Neuronal stem cell (in vitro differentiated cells): ENCODE results near the gene SLC37A1.
A peak's percentile ranks its signal among the peaks of the same experiment; 100 is the strongest.

Source experiments
- DNase-seq: peaks from one replicate; pipeline ENCODE4 v3.0.0-alpha.2; 2013; ENCODE audit warnings: low spot score
- H2AFZ ChIP-seq: one replicate; pipeline ENCODE4 v1.6.1; 2013; ENCODE audit warnings: mild to moderate bottlenecking, low read length, inconsistent platforms
- H2AK5ac ChIP-seq: 2 replicates; pipeline ENCODE4 v1.6.1; 2013; ENCODE audit warnings: low read depth, mild to moderate bottlenecking, inconsistent platforms, low read length, moderate library complexity, mixed read lengths
- H2BK120ac ChIP-seq: 2 replicates; pipeline ENCODE4 v1.6.1; 2013; ENCODE audit warnings: low read depth, mild to moderate bottlenecking, inconsistent platforms, low read length, moderate library complexity, mixed read lengths
- H2BK12ac ChIP-seq: one replicate; pipeline ENCODE4 v1.6.1; 2013; ENCODE audit warnings: low read length, inconsistent platforms
- H2BK15ac ChIP-seq: 2 replicates; pipeline ENCODE4 v1.6.1; 2013; ENCODE audit warnings: mild to moderate bottlenecking, low read length, inconsistent platforms, mixed read lengths
- H2BK5ac ChIP-seq: one replicate; pipeline ENCODE4 v1.6.1; 2013; ENCODE audit warnings: inconsistent platforms, mild to moderate bottlenecking, low read length, moderate library complexity
- H3K14ac ChIP-seq: one replicate; pipeline ENCODE4 v1.6.1; 2013; ENCODE audit warnings: low read length, inconsistent platforms
- H3K18ac ChIP-seq: 2 replicates; pipeline ENCODE4 v1.6.1; 2013; ENCODE audit warnings: low read length, inconsistent platforms
- H3K23ac ChIP-seq: 2 replicates; pipeline ENCODE4 v1.6.1; 2013; ENCODE audit warnings: low read depth, mild to moderate bottlenecking, mixed read lengths, low read length, inconsistent platforms; ENCODE audit not compliant: poor library complexity
- H3K27ac ChIP-seq: replicated peaks from 3 replicates; pipeline ENCODE4 v1.5.1; 2013; ENCODE audit warnings: low read length, inconsistent platforms
- H3K27me3 ChIP-seq, 3 experiments: 2 replicates each; pipeline ENCODE4 v1.6.1; 2013; ENCODE audit warnings: low read length in 3 of 3, mild to moderate bottlenecking in 2 of 3, inconsistent platforms in 1 of 3, low read depth in 1 of 3, mixed read lengths in 1 of 3, moderate library complexity in 1 of 3; ENCODE audit not compliant: control insufficient read depth in 3 of 3, insufficient read depth in 3 of 3
- H3K36me3 ChIP-seq, 2 donors: replicated peaks in 1 of 2; 2 replicates each; pipeline ENCODE4 v1.6.1; 2013; ENCODE audit warnings: low read length in 2 of 2; ENCODE audit not compliant: control insufficient read depth in 2 of 2, insufficient read depth in 2 of 2
- H3K4ac ChIP-seq: 2 replicates; pipeline ENCODE4 v1.6.1; 2013; ENCODE audit warnings: inconsistent platforms, mild to moderate bottlenecking, low read length, moderate library complexity
- H3K4me1 ChIP-seq, 2 donors: 1 replicate in 1 of 2; 2 replicates in 1 of 2; pipeline ENCODE4 v1.6.1; 2013; ENCODE audit warnings: low read length in 2 of 2, low read depth in 1 of 2; ENCODE audit not compliant: control insufficient read depth in 2 of 2, insufficient read depth in 1 of 2
- H3K4me2 ChIP-seq: one replicate; pipeline ENCODE4 v1.6.1; 2013; ENCODE audit warnings: mild to moderate bottlenecking, low read length, inconsistent platforms; ENCODE audit not compliant: insufficient read depth, poor library complexity, severe bottlenecking
- H3K4me3 ChIP-seq, 2 donors: 2 replicates each; pipeline ENCODE4 v1.5.1; 2013; ENCODE audit warnings: low read length in 2 of 2, mild to moderate bottlenecking in 2 of 2, inconsistent platforms in 1 of 2, moderate library complexity in 1 of 2
- H3K79me1 ChIP-seq: one replicate; pipeline ENCODE4 v1.6.1; 2013; ENCODE audit warnings: low read depth, mild to moderate bottlenecking, inconsistent platforms, low read length, moderate library complexity
- H3K9ac ChIP-seq: one replicate; pipeline ENCODE4 v1.6.1; 2013; ENCODE audit warnings: mild to moderate bottlenecking, low read depth, low read length, inconsistent platforms; ENCODE audit not compliant: poor library complexity
- H3K9me3 ChIP-seq, 2 donors: replicated peaks in 1 of 2; 2 replicates each; pipeline versions ENCODE3 to v1.6.1; 2013; ENCODE audit warnings: low read length in 2 of 2, mild to moderate bottlenecking in 2 of 2, inconsistent platforms in 1 of 2, low read depth in 1 of 2, mixed read lengths in 1 of 2, moderate library complexity in 1 of 2; ENCODE audit not compliant: control insufficient read depth in 2 of 2, insufficient read depth in 1 of 2
- H4K8ac ChIP-seq: one replicate; pipeline ENCODE4 v1.6.1; 2013; ENCODE audit warnings: low read depth, mild to moderate bottlenecking, inconsistent platforms, low read length, moderate library complexity
- H4K91ac ChIP-seq: one replicate; pipeline ENCODE4 v1.6.1; 2013; ENCODE audit warnings: low read length, low read depth, mild to moderate bottlenecking, inconsistent platforms; ENCODE audit not compliant: poor library complexity
- WGBS, 2 donors: extraction: QIAGEN DNeasy Blood & Tissue Kit; methylation state at CpG; one replicate each; pipeline ENCODE4 v1.1.7; 2013; ENCODE audit warnings: missing lambda C conversion rate in 2 of 2, mixed read lengths in 1 of 2; ENCODE audit not compliant: insufficient read length in 2 of 2, insufficient replicate concordance in 1 of 2; ENCODE audit errors: extremely low coverage in 2 of 2; 5-methylcytosine and 5-hydroxymethylcytosine counted together

The SLC37A1 gene

DNA sequence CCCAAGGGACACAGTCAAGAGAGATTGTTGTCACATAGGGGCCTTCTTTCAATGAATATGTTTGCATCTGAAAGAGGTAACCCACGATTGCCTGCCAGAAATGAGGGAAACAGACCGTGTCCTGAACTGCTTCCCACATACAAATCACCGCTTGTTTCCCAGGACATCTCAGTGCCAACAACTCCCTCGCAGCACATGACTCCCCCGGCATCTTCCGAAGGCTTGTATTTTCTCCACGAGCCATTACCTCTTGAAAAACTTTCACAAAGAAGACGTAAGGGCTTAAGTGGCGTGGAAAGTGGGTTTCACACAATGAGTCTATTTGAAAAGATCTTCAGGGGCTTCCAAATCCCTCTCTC lies 108.1 kb downstream of the SLC37A1 start:
- H3K18ac ChIP-seq, result no peak overlapping the region
- H3K36me3 ChIP-seq, result no peaks in the 10 kb centered on the region
- H4K8ac ChIP-seq, result no peak overlapping the region
- no peak overlapping the region for H2AK5ac ChIP-seq
- H2AFZ ChIP-seq, result peak overlapping the region; percentile 61
- no peak overlapping the region for H3K4me2 ChIP-seq
- no peak for DNase-seq
- no peak overlapping the region for H2BK12ac ChIP-seq
- H3K27ac ChIP-seq, result no peak overlapping the region
- H3K9ac ChIP-seq, result no peak overlapping the region
- H3K9me3 ChIP-seq, result no peaks in the 10 kb centered on the region
- no peak overlapping the region for H3K4ac ChIP-seq
- no peak overlapping the region for H3K4me3 ChIP-seq
- WGBS, 2 donors, result no CpG with 5 or more reads among the region's 9 CpGs
- no peak overlapping the region for H3K23ac ChIP-seq
- peaks cover 0 to 54% (median 0%) of the 10 kb centered on the region in 3 experiments for H3K27me3 ChIP-seq
- no peaks in the 10 kb centered on the region for H3K79me1 ChIP-seq
- no peak overlapping the region for H4K91ac ChIP-seq
- H2BK5ac ChIP-seq, result no peak overlapping the region
- no peak overlapping the region for H2BK120ac ChIP-seq
- H3K14ac ChIP-seq, result no peak overlapping the region
- peaks cover 7 to 15% of the 10 kb centered on the region in 2 donors for H3K4me1 ChIP-seq
- no peak overlapping the region for H2BK15ac ChIP-seq

DNA sequence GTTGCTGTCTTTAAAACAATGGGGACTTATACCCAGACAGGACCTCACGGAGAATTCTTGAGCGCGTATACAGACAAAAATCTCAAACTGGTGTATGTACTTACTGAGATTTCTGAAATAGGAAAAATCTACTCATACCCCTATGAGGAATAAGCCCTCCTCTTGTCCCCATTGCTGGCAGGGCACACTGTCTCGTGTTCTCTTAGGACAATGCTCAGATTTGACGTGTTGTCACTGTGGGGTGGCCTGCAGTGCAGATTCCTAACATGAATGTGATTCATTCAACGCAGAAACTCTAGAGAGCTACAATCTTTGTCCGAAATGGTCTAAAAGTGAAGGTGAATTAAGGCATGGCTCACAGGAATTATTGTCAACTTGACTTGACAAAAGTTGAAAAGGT lies 108.6 kb downstream of the SLC37A1 start:
- no peak overlapping the region for H3K18ac ChIP-seq
- no peak overlapping the region for H4K8ac ChIP-seq
- no peak overlapping the region for H3K9ac ChIP-seq
- H3K4me2 ChIP-seq, result no peak overlapping the region
- H3K14ac ChIP-seq, result no peak overlapping the region
- no peak overlapping the region for H4K91ac ChIP-seq
- no peaks in the 10 kb centered on the region for H3K36me3 ChIP-seq
- H2BK12ac ChIP-seq, result no peak overlapping the region
- no peak overlapping the region for H2AFZ ChIP-seq
- H3K79me1 ChIP-seq, result no peaks in the 10 kb centered on the region
- H2BK15ac ChIP-seq, result no peak overlapping the region
- no peak overlapping the region for H3K23ac ChIP-seq
- no peaks in the 10 kb centered on the region for H3K9me3 ChIP-seq
- no peak for DNase-seq
- H3K4ac ChIP-seq, result no peak overlapping the region
- H3K27ac ChIP-seq, result no peak overlapping the region
- no peak overlapping the region for H3K4me3 ChIP-seq
- no CpG with 5 or more reads among the region's 7 CpGs for WGBS, 2 donors
- peaks cover 0 to 55% (median 0%) of the 10 kb centered on the region in 3 experiments for H3K27me3 ChIP-seq
- no peak overlapping the region for H2BK120ac ChIP-seq
- peaks cover 7 to 15% of the 10 kb centered on the region in 2 donors for H3K4me1 ChIP-seq
- no peak overlapping the region for H2BK5ac ChIP-seq
- H2AK5ac ChIP-seq, result no peak overlapping the region

DNA sequence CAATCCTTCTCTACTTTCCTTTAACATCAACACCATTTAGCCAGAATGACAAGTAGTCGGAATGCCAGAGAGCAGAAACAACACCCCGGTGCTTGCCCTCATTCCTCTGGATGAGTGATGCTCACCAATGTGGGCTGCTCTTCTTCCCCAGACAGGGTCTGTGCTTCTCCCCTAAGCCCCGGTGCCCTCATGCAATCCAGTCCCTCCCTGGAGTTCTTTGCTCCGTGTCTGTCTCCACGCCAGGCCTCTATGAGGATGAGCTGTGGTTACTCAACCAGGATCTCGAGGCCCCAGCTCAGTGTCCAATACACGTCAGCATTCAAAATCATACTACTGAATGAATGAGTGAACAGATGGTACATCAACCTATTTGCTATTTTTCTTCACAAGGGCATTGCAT lies 110.0 kb downstream of the SLC37A1 start:
- DNase-seq, result no peak
- WGBS, 2 donors, result no CpG with 5 or more reads among the region's 7 CpGs
- H3K23ac ChIP-seq, result no peak overlapping the region

DNA sequence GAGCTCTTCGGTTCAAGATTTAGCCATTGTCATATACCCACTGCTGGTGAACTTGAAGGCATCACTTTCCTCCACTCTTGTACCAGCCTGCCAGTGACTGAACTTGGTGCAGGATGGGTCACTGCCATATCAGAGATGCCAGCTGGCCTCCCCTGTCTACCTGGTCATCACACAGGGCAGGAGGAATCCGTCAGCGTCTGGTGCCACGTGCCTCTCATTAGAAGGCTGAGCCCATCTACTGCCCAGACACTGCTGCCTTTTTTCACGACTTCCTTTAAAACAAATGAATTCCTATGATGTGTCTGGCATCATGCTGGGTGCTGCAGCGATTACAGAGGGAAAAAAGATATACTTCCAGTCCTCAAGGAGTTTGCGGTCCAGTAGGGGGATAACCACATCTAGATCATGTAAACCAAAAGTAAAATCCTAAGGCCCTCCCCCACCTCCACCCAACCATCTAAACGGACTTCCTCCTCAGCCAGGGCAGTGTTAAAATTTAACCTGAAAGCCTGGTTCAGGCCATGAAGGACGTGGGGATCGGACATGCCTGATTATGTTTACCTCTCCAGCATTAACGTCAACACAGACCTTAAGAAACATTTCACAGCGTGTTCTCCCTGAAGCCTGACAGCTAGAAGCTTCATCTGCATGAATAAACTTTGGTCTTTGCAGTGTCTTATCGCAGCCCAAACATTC lies 110.6 kb downstream of the SLC37A1 start:
- H3K4ac ChIP-seq, result no peak overlapping the region
- peaks cover 7 to 15% of the 10 kb centered on the region in 2 donors for H3K4me1 ChIP-seq
- H3K27ac ChIP-seq, result no peak overlapping the region
- no peak overlapping the region for H3K9ac ChIP-seq
- H3K9me3 ChIP-seq, result no peaks in the 10 kb centered on the region
- H4K8ac ChIP-seq, result no peak overlapping the region
- no peak overlapping the region for H3K4me2 ChIP-seq
- no peak overlapping the region for H2AFZ ChIP-seq
- WGBS, 2 donors, result no CpG with 5 or more reads among the region's 13 CpGs
- H3K79me1 ChIP-seq, result no peaks in the 10 kb centered on the region
- peaks cover 0 to 51% (median 0%) of the 10 kb centered on the region in 3 experiments for H3K27me3 ChIP-seq
- no peak for DNase-seq
- no peak overlapping the region for H2BK5ac ChIP-seq
- H2BK12ac ChIP-seq, result no peak overlapping the region
- no peak overlapping the region for H2BK120ac ChIP-seq
- no peak overlapping the region for H3K4me3 ChIP-seq
- no peak overlapping the region for H3K14ac ChIP-seq
- no peak overlapping the region for H3K23ac ChIP-seq
- no peak overlapping the region for H2BK15ac ChIP-seq
- H4K91ac ChIP-seq, result no peak overlapping the region
- H2AK5ac ChIP-seq, result no peak overlapping the region
- no peak overlapping the region for H3K18ac ChIP-seq
- H3K36me3 ChIP-seq, result no peaks in the 10 kb centered on the region

More for the DNA sequence above, 110.0 kb downstream of the SLC37A1 start:
- H2BK12ac ChIP-seq, result no peak overlapping the region
- H3K4me2 ChIP-seq, result no peak overlapping the region
- no peak overlapping the region for H2BK15ac ChIP-seq
- H3K27me3 ChIP-seq, result peaks cover 0 to 57% (median 0%) of the 10 kb centered on the region in 3 experiments
- no peaks in the 10 kb centered on the region for H3K36me3 ChIP-seq
- no peaks in the 10 kb centered on the region for H3K9me3 ChIP-seq
- no peak overlapping the region for H4K91ac ChIP-seq
- H2AK5ac ChIP-seq, result no peak overlapping the region
- no peak overlapping the region for H2BK120ac ChIP-seq
- H3K79me1 ChIP-seq, result no peaks in the 10 kb centered on the region
- no peak overlapping the region for H4K8ac ChIP-seq
- no peak overlapping the region for H3K14ac ChIP-seq
- no peak overlapping the region for H3K9ac ChIP-seq
- H3K4ac ChIP-seq, result no peak overlapping the region
- no peak overlapping the region for H3K18ac ChIP-seq
- no peak overlapping the region for H2BK5ac ChIP-seq
- H3K4me3 ChIP-seq, result no peak overlapping the region
- H3K27ac ChIP-seq, result no peak overlapping the region
- no peak overlapping the region for H2AFZ ChIP-seq
- peaks cover 7 to 15% of the 10 kb centered on the region in 2 donors for H3K4me1 ChIP-seq
